ENCODE measurements around the gene LPGAT1.

Gene LPGAT1

DNA sequence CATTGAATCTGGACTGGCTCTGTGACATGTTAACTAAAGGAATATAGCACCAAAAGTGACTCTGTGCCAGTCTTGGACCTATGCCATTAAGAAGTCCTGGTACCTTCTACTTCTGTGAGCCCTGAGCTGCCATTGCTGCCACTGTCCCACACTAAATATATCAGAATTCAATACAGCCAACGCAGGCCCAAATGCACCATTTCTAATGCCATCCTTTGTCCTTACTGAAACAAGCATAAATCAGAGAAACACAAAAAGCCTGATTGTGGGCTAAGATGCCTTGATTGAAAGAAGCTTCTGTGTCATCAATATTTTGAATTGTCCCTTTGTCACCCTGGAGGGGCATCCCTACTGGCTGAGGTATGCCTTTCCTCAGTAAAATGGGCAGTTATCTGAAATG, 88.3 kb downstream of the LPGAT1 start:
- no peaks in the 10 kb centered on the region for H3K9me3 Mint-ChIP-seq
- H3K4me1 Mint-ChIP-seq (ENCODE audit: low read depth in 2 of 2), result peaks cover 27 to 33% of the 10 kb centered on the region in 2 donors
- H3K36me3 Mint-ChIP-seq (ENCODE audit: insufficient read depth), result peaks cover 4% of the 10 kb centered on the region
- H3K4me3 Mint-ChIP-seq, result no peak overlapping the region
- DNase-seq (no peak), ATAC-seq (replicated peaks) (no peak)
- H3K27ac Mint-ChIP-seq, result peak overlapping the region in 1 of 2 donors; percentile 23
- no peaks in the 10 kb centered on the region for H3K27me3 Mint-ChIP-seq

DNA sequence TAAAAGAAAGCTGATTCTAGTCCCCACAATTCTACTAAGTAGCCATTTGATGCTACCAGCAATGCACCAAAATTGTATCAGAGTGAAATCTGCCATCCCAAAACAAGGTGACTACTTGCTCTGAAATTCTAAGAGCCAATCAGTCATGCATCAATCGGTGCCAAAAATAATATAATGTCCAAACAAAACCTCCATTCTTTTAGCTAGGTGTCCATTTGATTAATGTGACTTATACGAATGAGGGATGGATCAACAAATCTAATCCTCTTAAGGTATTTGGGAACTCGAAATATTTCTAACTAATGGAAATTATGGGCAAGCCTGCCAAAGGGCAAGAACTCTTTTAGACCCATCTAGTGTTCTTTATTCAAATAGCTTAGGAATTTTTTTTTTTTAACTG, 88.8 kb downstream of the LPGAT1 start:
- DNase-seq (no peak), ATAC-seq (replicated peaks) (no peak)
- Mint-ChIP-seq H3K36me3 (ENCODE audit: insufficient read depth) (peaks cover 4% of the 10 kb centered on the region), H3K27me3 (no peaks in the 10 kb centered on the region), H3K27ac (no peak overlapping the region), H3K9me3 (no peaks in the 10 kb centered on the region), H3K4me1 (ENCODE audit: low read depth in 2 of 2) (peaks cover 27 to 34% of the 10 kb centered on the region in 2 donors), H3K4me3 (no peak overlapping the region)

DNA sequence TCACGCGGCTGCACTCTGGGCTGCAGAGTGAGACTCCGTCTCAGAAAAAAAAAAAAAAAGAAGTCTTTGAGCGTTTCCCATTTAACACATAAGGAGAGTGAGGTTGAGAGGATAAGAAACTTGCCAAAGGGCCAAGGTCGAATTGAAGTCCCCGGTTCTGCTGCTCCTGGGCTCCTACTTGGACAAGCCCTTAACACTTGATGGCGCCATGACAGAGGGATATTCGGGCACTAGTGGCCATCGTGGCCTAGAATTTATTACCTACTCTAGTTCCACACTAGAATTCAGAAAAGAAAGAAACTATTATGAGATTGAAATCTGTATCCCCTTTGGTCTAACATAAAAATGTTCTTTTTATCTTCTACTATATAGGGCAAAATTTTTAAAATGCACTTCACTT, 89.4 kb downstream of the LPGAT1 start:
- peaks cover 27 to 34% of the 10 kb centered on the region in 2 donors for H3K4me1 Mint-ChIP-seq (ENCODE audit: low read depth in 2 of 2)
- no peak overlapping the region for H3K4me3 Mint-ChIP-seq
- DNase-seq, result no peak
- peak overlapping the region; percentile 83 to 91 for H3K27ac Mint-ChIP-seq
- no peaks in the 10 kb centered on the region for H3K9me3 Mint-ChIP-seq
- no peaks in the 10 kb centered on the region for H3K36me3 Mint-ChIP-seq (ENCODE audit: insufficient read depth)
- no peak for ATAC-seq (replicated peaks)
- H3K27me3 Mint-ChIP-seq, result no peaks in the 10 kb centered on the region

DNA sequence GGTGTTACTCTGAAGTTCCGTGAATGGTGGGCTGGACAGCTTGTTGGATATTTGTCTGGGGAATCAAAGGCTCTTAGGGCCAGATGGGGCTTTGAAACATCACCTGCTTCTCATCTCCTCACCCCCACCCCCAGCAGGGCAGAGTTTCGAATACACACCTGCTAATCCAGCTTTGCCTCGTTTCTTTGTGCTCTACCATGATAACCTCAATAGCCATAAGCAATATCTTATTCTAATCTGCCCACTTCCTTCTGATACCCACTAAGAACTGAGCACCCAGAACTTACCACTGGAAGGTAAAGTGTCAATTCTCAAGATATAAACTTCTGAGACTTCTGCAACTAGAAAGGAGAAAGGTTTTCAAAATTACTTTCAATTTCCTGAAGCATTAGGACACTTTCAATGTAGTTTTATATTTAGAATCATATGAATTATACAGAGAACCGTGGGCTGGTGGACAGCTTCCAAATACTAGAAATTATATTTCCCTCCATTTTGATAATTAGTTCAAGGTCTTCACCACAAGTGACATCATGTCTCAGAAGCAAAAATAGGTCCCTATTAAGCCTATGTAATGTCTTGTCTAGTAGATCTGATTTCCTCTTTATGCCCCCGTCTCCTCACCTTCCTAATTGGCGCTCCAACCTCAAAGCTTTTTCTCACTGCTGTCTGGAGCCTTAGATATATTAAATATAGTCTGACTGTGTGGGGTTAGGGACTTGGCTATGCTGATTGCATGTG, 90.7 kb downstream of the LPGAT1 start:
- Mint-ChIP-seq H3K27me3 (no peaks in the 10 kb centered on the region), H3K27ac (peak overlapping the region; percentile 83 to 91), H3K36me3 (ENCODE audit: insufficient read depth) (no peaks in the 10 kb centered on the region), H3K9me3 (no peaks in the 10 kb centered on the region), H3K4me1 (ENCODE audit: low read depth in 2 of 2) (peaks cover 27 to 34% of the 10 kb centered on the region in 2 donors), H3K4me3 (peak overlapping the region; percentile 78 to 79)
- DNase-seq, result peak in 1 of 3 experiments; percentile 22
- ATAC-seq (replicated peaks), result peak; percentile 75

DNA sequence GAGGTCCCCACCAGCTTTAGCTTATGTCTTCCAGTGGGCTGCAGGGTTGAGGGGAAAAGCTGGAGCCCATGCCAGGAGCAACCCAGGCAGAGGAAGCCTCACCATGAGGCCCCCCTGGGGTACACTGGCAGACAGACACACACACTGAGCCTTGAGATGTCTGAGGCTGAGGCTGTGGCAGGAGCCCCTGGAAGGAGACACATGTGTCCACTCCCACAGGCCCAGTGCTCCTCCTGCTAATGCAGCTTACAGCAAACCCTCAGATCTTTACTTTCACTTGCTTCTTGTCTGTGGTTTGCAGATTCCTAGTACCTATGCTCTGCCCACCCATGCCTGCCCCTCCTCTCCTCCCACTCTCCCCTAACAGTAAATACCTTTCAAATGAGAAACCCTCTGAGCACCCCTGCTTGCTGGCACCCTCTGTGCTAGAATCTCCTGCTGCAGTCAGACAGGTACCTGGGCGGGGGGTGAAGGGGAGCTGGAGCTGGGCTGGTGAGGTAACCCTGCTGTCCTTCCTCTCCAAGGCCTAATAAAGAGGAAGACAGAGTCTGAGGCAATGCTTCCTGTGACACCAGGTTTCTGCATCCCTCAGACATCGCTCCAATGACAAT, 91.8 kb downstream of the LPGAT1 start:
- ATAC-seq (replicated peaks), result peak; percentile 40

DNA sequence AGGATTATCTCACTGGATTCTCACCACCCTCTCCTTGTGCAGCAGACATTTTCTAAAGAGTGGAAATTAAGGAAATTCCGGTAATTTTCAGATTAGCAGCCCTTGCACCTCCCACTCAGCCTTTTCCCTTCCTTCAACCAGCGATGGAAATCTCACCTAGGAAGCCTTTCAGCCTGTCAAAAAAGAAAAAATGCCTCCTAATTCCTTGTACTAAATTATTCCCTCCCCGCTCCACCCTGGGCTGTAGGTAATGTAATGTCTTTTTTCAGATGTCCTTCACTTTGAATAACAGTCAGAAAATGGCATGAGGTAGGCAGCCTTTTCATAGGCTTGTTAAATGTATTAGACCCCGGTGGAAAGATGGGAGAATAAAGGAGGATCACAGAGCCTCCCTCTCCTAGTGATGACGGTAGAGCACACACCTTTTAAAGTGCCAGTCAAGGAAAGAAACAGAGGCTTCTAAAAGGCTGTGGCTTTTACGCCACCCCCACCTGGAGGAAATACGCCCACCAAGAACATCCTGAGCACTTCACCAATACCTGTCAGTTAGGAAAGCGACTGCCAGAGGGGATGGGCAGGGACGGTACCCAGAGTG, 92.4 kb downstream of the LPGAT1 start:
- Mint-ChIP-seq H3K9me3 (no peaks in the 10 kb centered on the region), H3K4me3 (peak overlapping the region; percentile 78 to 79), H3K27me3 (peaks cover 0 to 7% of the 10 kb centered on the region in 2 donors), H3K36me3 (ENCODE audit: insufficient read depth) (no peaks in the 10 kb centered on the region), H3K4me1 (ENCODE audit: low read depth in 2 of 2) (peaks cover 27 to 34% of the 10 kb centered on the region in 2 donors), H3K27ac (peak overlapping the region; percentile 83 to 91)
- DNase-seq, result no peak
- ATAC-seq (replicated peaks), result no peak

More for the DNA sequence above, 91.8 kb downstream of the LPGAT1 start:
- H3K36me3 Mint-ChIP-seq (ENCODE audit: insufficient read depth), result no peaks in the 10 kb centered on the region
- peaks cover 27 to 34% of the 10 kb centered on the region in 2 donors for H3K4me1 Mint-ChIP-seq (ENCODE audit: low read depth in 2 of 2)
- peak in 1 of 3 experiments; percentile 14 for DNase-seq
- H3K4me3 Mint-ChIP-seq, result peak overlapping the region; percentile 78 to 79
- H3K9me3 Mint-ChIP-seq, result no peaks in the 10 kb centered on the region
- peaks cover 0 to under 1% of the 10 kb centered on the region in 2 donors for H3K27me3 Mint-ChIP-seq
- peak overlapping the region; percentile 83 to 91 for H3K27ac Mint-ChIP-seq

DNA sequence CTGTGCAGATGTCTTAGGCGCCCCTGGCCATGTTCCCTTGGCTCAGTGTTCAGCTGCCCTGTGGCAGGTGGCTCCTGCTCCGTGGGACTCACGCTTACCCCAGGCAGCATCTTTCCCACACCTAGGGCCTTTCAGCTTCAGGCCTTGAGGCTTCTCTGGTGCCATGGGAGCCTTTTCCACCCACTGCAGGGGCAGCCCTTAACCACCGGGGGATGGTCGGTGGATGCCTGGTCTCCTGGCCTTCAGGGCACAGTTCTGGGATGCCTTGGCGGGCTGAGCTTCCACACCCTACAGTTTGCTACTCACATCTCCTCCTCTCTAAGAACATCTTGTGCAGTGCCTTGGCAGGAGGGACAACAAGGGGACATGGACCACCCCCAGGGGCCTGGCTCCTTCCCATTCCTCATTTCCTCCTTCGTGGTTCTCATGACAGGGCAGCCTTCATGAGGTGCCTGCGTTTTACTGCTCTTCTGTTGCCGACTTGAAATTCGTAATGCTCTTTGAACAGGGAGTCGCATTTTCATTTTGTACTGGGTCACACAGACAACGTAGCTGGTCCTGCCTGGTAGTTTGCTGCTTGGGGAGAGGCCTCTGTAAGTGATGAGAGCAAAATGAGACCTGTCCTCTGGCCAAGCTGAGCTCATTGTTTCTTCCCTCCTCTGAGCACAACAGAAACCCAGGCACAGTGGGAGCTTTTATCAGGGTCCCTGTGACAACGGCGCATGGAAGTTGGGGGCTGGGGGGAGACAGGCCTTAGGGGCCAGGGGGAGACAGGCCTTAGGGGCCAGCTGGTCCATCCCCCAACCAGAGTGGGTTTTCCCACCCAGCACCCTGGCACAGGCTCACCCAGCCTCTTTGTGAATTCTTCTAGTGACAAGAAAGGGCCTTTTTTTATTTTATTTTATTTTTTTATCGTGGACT, 93.2 kb downstream of the LPGAT1 start:
- H3K4me1 Mint-ChIP-seq (ENCODE audit: low read depth in 2 of 2), result peaks cover 27 to 34% of the 10 kb centered on the region in 2 donors
- no peak for DNase-seq

DNA sequence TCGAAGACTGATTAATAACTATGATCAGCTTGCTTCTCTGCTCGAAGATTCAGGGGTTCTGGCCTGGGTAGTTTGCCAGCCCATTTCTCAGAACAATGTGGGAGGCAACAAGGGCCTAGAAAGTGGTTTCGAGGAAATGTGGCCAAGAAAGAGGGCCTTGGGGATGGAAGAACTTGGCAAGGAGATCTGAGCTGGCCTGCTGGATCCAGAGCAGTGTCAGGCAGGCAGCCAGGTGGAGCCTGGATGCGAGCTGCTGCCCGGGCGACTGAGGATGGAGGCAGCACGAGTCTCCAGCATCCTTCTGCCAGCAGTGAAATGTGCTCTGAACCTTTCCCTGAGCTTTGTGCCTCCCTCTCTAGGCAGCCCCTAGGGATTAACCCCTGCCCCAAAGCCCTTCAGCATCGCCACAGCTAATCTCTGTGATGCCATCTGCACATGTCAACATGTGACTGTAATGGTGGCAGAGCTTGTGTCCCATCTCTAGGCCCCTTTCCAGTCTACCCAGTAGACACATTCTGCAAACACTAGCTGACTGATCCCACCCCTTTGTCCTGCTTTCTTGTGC, 94.1 kb downstream of the LPGAT1 start:
- Mint-ChIP-seq H3K27ac (no peak overlapping the region), H3K4me3 (no peak overlapping the region), H3K36me3 (ENCODE audit: insufficient read depth) (no peaks in the 10 kb centered on the region), H3K27me3 (peaks cover 0 to 9% of the 10 kb centered on the region in 2 donors), H3K4me1 (ENCODE audit: low read depth in 2 of 2) (peaks cover 27 to 34% of the 10 kb centered on the region in 2 donors), H3K9me3 (no peaks in the 10 kb centered on the region)
- ATAC-seq (replicated peaks) (no peak), DNase-seq (no peak)

More for the DNA sequence above, 93.2 kb downstream of the LPGAT1 start:
- no peak for ATAC-seq (replicated peaks)
- Mint-ChIP-seq H3K36me3 (ENCODE audit: insufficient read depth) (no peaks in the 10 kb centered on the region), H3K27me3 (peaks cover 0 to 9% of the 10 kb centered on the region in 2 donors), H3K27ac (no peak overlapping the region), H3K9me3 (no peaks in the 10 kb centered on the region), H3K4me3 (no peak overlapping the region)

DNA sequence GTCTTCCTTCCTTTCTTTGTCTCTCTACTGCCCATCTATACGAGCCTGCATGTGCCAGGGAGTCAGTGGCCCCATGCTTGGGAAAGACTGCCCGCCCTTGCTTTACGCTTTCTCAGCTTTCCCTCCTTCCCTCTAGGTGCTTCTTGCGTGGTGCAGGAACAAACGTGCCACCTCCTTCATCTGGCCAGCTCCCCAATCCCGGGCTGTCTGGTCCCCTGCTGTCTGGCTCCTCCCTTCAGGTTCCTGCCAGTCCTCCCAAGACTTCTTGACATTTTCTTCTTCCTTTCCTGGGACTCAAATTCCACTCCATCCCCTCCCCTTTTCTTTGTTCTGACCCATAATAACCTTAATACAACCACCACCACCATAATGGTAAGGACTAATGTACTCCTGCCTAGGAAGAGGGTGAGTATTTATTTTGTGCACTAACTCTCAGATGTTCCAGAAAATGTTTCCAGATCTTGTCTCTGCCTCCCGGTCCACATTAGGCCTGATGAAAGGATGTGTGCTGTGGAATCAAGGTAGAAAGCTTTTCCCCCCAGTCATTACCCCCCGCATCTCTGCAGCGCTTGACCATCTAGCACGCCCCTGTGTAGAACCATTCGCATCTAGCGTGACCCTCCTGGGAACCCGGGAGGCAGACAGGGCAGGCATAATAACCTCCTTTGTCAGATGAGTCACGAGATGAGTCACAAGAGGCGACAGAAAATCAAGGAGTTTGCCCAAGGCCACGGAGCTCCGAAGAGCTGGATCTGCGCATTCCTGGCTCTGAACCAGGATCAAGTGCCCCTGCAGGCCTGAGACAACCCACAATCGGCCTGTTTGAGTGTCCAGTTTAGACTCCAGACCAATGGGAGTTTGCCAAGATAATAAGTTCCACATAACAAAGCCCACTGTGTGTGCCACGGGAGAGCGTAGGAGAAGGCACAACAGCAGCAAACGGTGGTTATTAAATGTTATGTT, 95.1 kb downstream of the LPGAT1 start:
- ATAC-seq (replicated peaks) (no peak), DNase-seq (no peak)
- no peak overlapping the region for H3K27ac Mint-ChIP-seq
- no peaks in the 10 kb centered on the region for H3K9me3 Mint-ChIP-seq
- H3K4me3 Mint-ChIP-seq, result no peak overlapping the region
- no peaks in the 10 kb centered on the region for H3K36me3 Mint-ChIP-seq (ENCODE audit: insufficient read depth)
- H3K27me3 Mint-ChIP-seq, result peaks cover 0 to 9% of the 10 kb centered on the region in 2 donors
- H3K4me1 Mint-ChIP-seq (ENCODE audit: low read depth in 2 of 2), result peaks cover 25 to 29% of the 10 kb centered on the region in 2 donors

DNA sequence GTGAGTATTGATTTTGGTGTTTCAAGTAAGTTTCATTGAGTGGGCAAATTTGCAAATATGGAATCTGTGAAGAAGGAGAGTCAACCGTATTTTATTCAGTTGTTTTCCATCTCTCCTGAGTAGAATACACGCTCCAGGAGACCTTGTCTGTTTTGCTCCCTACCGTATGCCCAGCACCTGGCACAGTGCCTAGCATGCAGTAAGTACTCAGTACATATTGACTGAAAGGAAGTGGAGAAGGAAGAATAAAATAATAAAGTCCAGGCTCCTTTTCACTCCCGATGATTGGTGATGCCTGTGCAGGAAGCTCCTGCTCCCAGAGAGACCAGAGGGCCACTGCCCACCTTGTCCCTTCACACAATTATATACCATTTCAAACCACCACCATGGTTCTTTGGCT, 95.8 kb downstream of the LPGAT1 start:
- ATAC-seq (replicated peaks), result no peak
- peaks cover 19 to 23% of the 10 kb centered on the region in 2 donors for H3K4me1 Mint-ChIP-seq (ENCODE audit: low read depth in 2 of 2)
- DNase-seq, result no peak
- no peaks in the 10 kb centered on the region for H3K36me3 Mint-ChIP-seq (ENCODE audit: insufficient read depth)
- no peak overlapping the region for H3K4me3 Mint-ChIP-seq
- H3K9me3 Mint-ChIP-seq, result no peaks in the 10 kb centered on the region
- H3K27ac Mint-ChIP-seq, result no peak overlapping the region
- H3K27me3 Mint-ChIP-seq, result peaks cover 0 to 9% of the 10 kb centered on the region in 2 donors

DNA sequence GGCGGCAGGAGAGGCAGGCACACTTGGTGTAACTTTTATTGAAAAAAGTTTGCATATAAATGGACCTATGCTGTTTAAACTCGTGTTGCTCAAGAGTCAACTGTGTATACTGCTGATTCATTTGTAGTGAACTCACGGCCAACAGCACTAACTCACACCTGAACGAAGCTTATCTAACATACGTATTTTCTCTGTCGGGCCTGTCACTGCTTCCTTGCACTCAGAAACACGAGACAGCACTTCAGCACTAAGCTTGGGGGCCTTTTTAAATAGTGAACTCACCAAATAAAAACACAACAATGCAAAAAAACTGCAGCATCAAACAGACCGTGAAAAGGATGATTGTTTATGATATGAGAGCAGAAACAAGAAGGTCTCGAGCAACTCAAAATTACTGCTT, 96.2 kb downstream of the LPGAT1 start:
- H3K4me1 Mint-ChIP-seq (ENCODE audit: low read depth in 2 of 2), result peaks cover 15 to 18% of the 10 kb centered on the region in 2 donors
- H3K36me3 Mint-ChIP-seq (ENCODE audit: insufficient read depth), result no peaks in the 10 kb centered on the region
- H3K27ac Mint-ChIP-seq, result no peak overlapping the region
- ATAC-seq (replicated peaks), result no peak
- DNase-seq, result no peak
- H3K4me3 Mint-ChIP-seq, result no peak overlapping the region
- peaks cover 0 to 9% of the 10 kb centered on the region in 2 donors for H3K27me3 Mint-ChIP-seq
- H3K9me3 Mint-ChIP-seq, result no peaks in the 10 kb centered on the region

Data from effector memory CD8-positive, alpha-beta T cell (primary cell).